GM20000 (cell line): Measurements from ENCODE around the gene PSD4.

Experiments
- DNase-seq: peaks from one replicate; pipeline ENCODE4 v3.0.0; 2012; ENCODE audit warnings: low spot score
- CTCF ChIP-seq: IDR thresholded peaks from 2 replicates; pipeline ENCODE4 v1.5.1; 2012; ENCODE audit warnings: mild to moderate bottlenecking, control low read depth; ENCODE audit errors: extremely low read depth, missing control alignments

PSD4 gene

GRCh38 chr2:113213061-113213930 lies 39.5 kb downstream of the PSD4 start:
- no peak for TF ChIP-seq CTCF

DNA sequence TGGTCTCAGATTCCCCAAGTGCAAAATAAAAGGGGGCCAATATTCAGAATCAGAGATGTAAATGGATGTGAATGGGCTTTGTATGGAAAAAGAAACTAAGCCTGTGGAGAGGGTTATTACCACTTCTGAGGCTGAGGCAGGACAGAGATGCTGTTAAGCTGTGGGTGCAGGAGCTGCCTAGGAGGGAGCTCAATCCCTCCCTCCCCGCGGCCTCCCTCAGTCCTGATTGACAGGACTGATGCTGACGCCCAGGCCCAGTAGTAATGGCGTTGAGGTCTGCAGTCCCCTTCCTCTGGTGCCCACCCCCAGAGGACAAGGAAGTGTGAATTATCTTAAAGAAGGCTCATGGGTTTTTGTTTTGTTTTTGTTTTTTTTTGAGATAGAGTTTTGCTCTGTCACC lies 40.4 kb downstream of the PSD4 start:
- no peak for TF ChIP-seq CTCF
- DNase-seq: no peak

More at GRCh38 chr2:113213061-113213930, 39.5 kb downstream of the PSD4 start:
- DNase-seq: no peak

DNA sequence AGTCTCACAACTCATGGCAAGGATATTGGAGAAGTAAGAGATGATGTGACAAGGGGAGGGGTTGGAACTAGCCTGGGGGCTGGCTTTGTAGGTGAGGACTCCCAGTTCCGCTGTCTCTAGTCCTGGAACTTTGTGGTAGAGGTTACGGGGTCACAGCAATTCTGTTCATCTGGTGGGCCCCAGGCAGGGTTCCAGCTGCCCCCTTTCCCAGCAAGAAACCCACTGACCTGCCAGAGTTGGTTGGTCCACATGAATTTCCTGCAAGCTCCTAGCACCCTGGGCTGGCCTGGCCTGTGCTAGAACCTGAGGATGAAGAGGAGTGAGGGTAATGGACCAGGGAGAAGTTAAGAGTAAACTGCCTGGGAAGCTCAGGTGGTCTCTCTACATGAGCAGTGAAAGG lies 41.3 kb downstream of the PSD4 start:
- DNase-seq: no peak
- no peak for TF ChIP-seq CTCF

DNA sequence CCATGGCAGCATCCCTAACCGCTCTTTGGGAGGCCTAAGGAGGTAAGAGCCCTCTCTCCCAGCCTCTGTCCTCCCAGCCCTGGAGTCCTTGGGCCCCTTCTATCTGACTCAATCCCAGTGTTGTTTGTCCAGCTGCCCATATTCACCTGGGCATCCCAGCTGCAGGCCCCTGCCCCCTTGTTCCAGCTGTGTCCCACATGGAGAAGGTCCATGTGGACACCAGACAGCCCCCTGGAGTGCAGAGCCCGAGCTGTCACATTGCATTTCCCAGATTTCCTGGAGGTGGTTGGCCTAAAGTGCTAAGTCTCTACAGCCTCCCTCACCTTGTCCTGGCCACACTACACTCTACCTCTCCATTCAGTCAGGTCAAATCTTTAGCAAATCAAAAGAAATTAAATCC lies 42.5 kb downstream of the PSD4 start:
- no peak for TF ChIP-seq CTCF
- DNase-seq: no peak

DNA sequence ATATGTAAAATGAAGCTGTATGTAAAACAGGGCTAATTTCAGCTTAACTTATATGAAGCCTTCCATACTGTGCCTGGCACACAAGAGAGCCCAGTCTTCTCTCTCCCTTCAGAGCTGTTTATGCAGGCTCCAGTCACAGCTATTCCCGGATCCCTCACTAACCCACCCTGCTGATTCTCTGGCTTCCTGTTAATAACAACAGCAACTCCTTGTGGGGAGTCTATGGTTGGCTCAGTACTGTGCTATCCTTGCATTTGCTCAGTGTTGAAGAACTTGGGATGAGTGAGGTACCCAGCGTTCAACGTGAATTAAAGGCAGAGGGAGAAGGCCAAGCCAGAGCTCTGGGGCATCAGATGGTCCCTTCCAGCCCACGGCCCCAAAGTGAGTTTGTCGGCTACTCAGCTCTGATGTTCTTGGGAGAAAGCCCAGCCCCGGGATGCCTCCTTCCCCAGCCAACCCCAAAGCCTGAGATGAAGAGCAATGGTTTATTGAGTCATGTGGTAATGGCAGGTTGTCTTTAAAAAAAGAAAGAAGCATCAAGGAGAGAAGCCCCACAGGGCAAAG lies 43.2 kb downstream of the PSD4 start:
- no peak for DNase-seq
- no peak for TF ChIP-seq CTCF

GRCh38 chr2:113217455-113218282 lies 43.9 kb downstream of the PSD4 start:
- TF ChIP-seq CTCF: no peak
- no peak for DNase-seq
